ENCODE results near the gene DCAF10.
"Not testable (repeated sequence)": the region's sequence is repeated elsewhere in the genome, so short reads cannot be mapped to it uniquely, and the experiment has no call there.

- TF ChIP-seq EZH2 (IDR thresholded peaks at IDR 0.05; ENCODE audit: insufficient read depth, poor library complexity, severe bottlenecking); EZH2phosphoT487 (IDR thresholded peaks at IDR 0.05; ENCODE audit: insufficient read depth, low read depth): not testable (repeated sequence)
These were observed 9.1 kb downstream of the DCAF10 start for GRCh38 chr9:37809676-37810075.
